ENCODE results near the gene MSANTD1. TPM values are rescaled to one million over a fixed set of nuclear protein-coding genes. Genes with fewer than 3 reads are reported as not detected.

The MSANTD1 gene
- total RNA-seq, 1 experiment from 2014 or later = 0.71 TPM

GRCh38 chr4:3201718-3202702 lies 46.9 kb upstream of the MSANTD1 start:
- H2AFZ ChIP-seq (ENCODE audit: low read depth, low read length, poor library complexity, severe bottlenecking) = no peak overlapping the region
- no peaks in the 10 kb centered on the region for H3K9me2 ChIP-seq (ENCODE audit: insufficient read depth)
- DNase-seq (ENCODE audit: low read depth, low spot score) (no peak), ATAC-seq (no peak)
- no peaks in the 10 kb centered on the region for H4K20me1 ChIP-seq (ENCODE audit: insufficient read depth)
- H3K4me3 ChIP-seq (replicated peaks in 1 of 2; ENCODE audit: low read depth in 1 of 2, low read length in 2 of 2) = no peak overlapping the region
- no peaks in the 10 kb centered on the region for H3K27me3 ChIP-seq (ENCODE audit: insufficient read depth, low read length)
- peaks cover 3 to 4% of the 10 kb centered on the region in 2 experiments; a peak in 1 of 4 replicates for H3K36me3 ChIP-seq (ENCODE audit: control insufficient read depth in 1 of 2, insufficient read depth in 2 of 2, low read length in 2 of 2)
- H3K79me2 ChIP-seq (ENCODE audit: insufficient read depth, low read length) = no peaks in the 10 kb centered on the region
- ChIA-PET RAD21 (ENCODE audit: low non-redundant PET in 1 of 2, low total read pairs in 2 of 2, uncharacterized antibody in 2 of 2, unreplicated experiment in 2 of 2) (no interaction called here), CTCF (no interaction called here), POLR2A (no interaction called here)
- intact Hi-C loops (cut with micrococcal nuclease) = no loop called here
- no peaks in the 10 kb centered on the region for H3K4me1 ChIP-seq (ENCODE audit: control insufficient read depth in 1 of 2, insufficient read depth in 2 of 2, low read length in 2 of 2)
- no peak overlapping the region for H3K27ac ChIP-seq (ENCODE audit: low read depth, low read length)
- H3K4me2 ChIP-seq (ENCODE audit: low read length) = no peak overlapping the region
- H3K9me3 ChIP-seq (ENCODE audit: control insufficient read depth in 1 of 2, insufficient read depth in 1 of 2, low read depth in 1 of 2, low read length in 2 of 2) = no peaks in the 10 kb centered on the region
- H3K9ac ChIP-seq (ENCODE audit: low read length) = no peak overlapping the region
- TF ChIP-seq EGR1 (IDR thresholded peaks at IDR 0.05; ENCODE audit: low read depth) = no peak
- TF ChIP-seq ZFX (IDR thresholded peaks at IDR 0.05) = no peak
- TF ChIP-seq FOSL1 (IDR thresholded peaks at IDR 0.05; ENCODE audit: low read depth) = no peak
- TF ChIP-seq POLR2A (IDR thresholded peaks at IDR 0.05; ENCODE audit: borderline replicate concordance, extremely low read depth, insufficient read depth, insufficient read length) = no peak
- TF ChIP-seq ELF1 (IDR thresholded peaks at IDR 0.05; ENCODE audit: borderline replicate concordance, low read depth) = no peak
- no TSS peak for BruUV-seq (replicated peaks)

GRCh38 chr4:3202836-3203820 lies 45.8 kb upstream of the MSANTD1 start:
- no peak overlapping the region for H3K4me3 ChIP-seq (replicated peaks in 1 of 2; ENCODE audit: low read depth in 1 of 2, low read length in 2 of 2)
- H3K4me2 ChIP-seq (ENCODE audit: low read length) = no peak overlapping the region
- intact Hi-C loops (cut with micrococcal nuclease) = no loop called here
- DNase-seq (ENCODE audit: low read depth, low spot score) (no peak), ATAC-seq (no peak)
- H3K9me3 ChIP-seq (ENCODE audit: control insufficient read depth in 1 of 2, insufficient read depth in 1 of 2, low read depth in 1 of 2, low read length in 2 of 2) = no peaks in the 10 kb centered on the region
- no peak overlapping the region for H3K9ac ChIP-seq (ENCODE audit: low read length)
- no peaks in the 10 kb centered on the region for H3K27me3 ChIP-seq (ENCODE audit: insufficient read depth, low read length)
- BruUV-seq (replicated peaks) = no TSS peak
- no peak overlapping the region for H2AFZ ChIP-seq (ENCODE audit: low read depth, low read length, poor library complexity, severe bottlenecking)
- no peaks in the 10 kb centered on the region for H3K79me2 ChIP-seq (ENCODE audit: insufficient read depth, low read length)
- ChIA-PET POLR2A (no interaction called here), CTCF (no interaction called here), RAD21 (ENCODE audit: low non-redundant PET in 1 of 2, low total read pairs in 2 of 2, uncharacterized antibody in 2 of 2, unreplicated experiment in 2 of 2) (no interaction called here)
- peaks cover 3 to 8% of the 10 kb centered on the region in 2 experiments; a peak in 1 of 4 replicates for H3K36me3 ChIP-seq (ENCODE audit: control insufficient read depth in 1 of 2, insufficient read depth in 2 of 2, low read length in 2 of 2)
- no peak overlapping the region for H3K27ac ChIP-seq (ENCODE audit: low read depth, low read length)
- H3K9me2 ChIP-seq (ENCODE audit: insufficient read depth) = no peaks in the 10 kb centered on the region
- H3K4me1 ChIP-seq (ENCODE audit: control insufficient read depth in 1 of 2, insufficient read depth in 2 of 2, low read length in 2 of 2) = no peaks in the 10 kb centered on the region
- H4K20me1 ChIP-seq (ENCODE audit: insufficient read depth) = no peaks in the 10 kb centered on the region
- TF ChIP-seq EGR1 (IDR thresholded peaks at IDR 0.05; ENCODE audit: low read depth) = no peak
- no peak for TF ChIP-seq SIN3A (IDR thresholded peaks at IDR 0.05; ENCODE audit: low read depth)
- TF ChIP-seq YY1 (IDR thresholded peaks at IDR 0.05; ENCODE audit: extremely low read depth, insufficient replicate concordance, low read depth, low read length) = no peak
- TF ChIP-seq CBX3 (IDR thresholded peaks at IDR 0.05; ENCODE audit: low read depth) = no peak
- no peak for TF ChIP-seq SP1 (IDR thresholded peaks at IDR 0.05; ENCODE audit: low read depth)
- TF ChIP-seq TCF7L2 (IDR thresholded peaks at IDR 0.05; ENCODE audit: borderline replicate concordance, extremely low read depth, insufficient read depth, insufficient read length) = no peak
- TF ChIP-seq ZFX (IDR thresholded peaks at IDR 0.05) = no peak
- no peak for TF ChIP-seq REST (IDR thresholded peaks at IDR 0.05; ENCODE audit: low read depth)
- TF ChIP-seq EZH2 (IDR thresholded peaks at IDR 0.05) = no peak
- no peak for TF ChIP-seq RAD21 (IDR thresholded peaks at IDR 0.05; ENCODE audit: low read depth)
- TF ChIP-seq EZH2phosphoT487 (IDR thresholded peaks at IDR 0.05; ENCODE audit: borderline replicate concordance) = no peak
- no peak for TF ChIP-seq SRF (IDR thresholded peaks at IDR 0.05; ENCODE audit: low read depth)
- TF ChIP-seq FOSL1 (IDR thresholded peaks at IDR 0.05; ENCODE audit: low read depth) = no peak

All from HCT116 (cell line).